Stomach (tissue), 9 donors: ENCODE measurements around the gene UBXN11. TPM values are rescaled to one million over a fixed set of nuclear protein-coding genes. Genes with fewer than 3 reads are reported as not detected.

ENCODE experiments used
- DNase-seq, 2 donors: peaks; one replicate each; pipeline versions ENCODE4 v3.0.0 to v3.0.0-alpha.2; 2013 to 2019
- H3K27ac ChIP-seq, 5 donors: fragments of 200-600 bp in 4 of 5; sonication (generic) in 4 of 5; one replicate each; pipeline ENCODE4 v1.5.1; 2013 to 2019; ENCODE audit warnings: mild to moderate bottlenecking in 1 of 5, moderate library complexity in 1 of 5
- H3K27me3 ChIP-seq, 3 donors: fragments of 200-600 bp; sonication (generic); one replicate each; pipeline ENCODE4 v1.5.1; 2017 to 2019; ENCODE audit warnings: mixed run types in 1 of 3
- H3K36me3 ChIP-seq, 4 donors: fragments of 200-600 bp; sonication (generic); 1 replicate in 3 of 4; 2 replicates in 1 of 4; pipeline ENCODE4 v1.5.1; 2016 to 2019
- H3K4me1 ChIP-seq, 4 donors: fragments of 200-600 bp; sonication (generic); one replicate each; pipeline ENCODE4 v1.5.1; 2016 to 2019
- H3K4me3 ChIP-seq, 4 donors: fragments of 200-600 bp; sonication (generic) in 3 of 4; one replicate each; pipeline ENCODE4 v1.5.1; 2016 to 2019; ENCODE audit warnings: mild to moderate bottlenecking in 1 of 4
- H3K9me3 ChIP-seq, 4 donors: fragments of 200-600 bp; sonication (generic); one replicate each; pipeline ENCODE4 v1.5.1; 2016 to 2019
- EP300 ChIP-seq: sonication (generic); formaldehyde crosslinking; IDR thresholded peaks from one replicate; pipeline ENCODE4 v1.6.1; 2017; ENCODE audit warnings: antibody characterized with exemption
- POLR2A ChIP-seq, 4 donors: fragments of 450-650 bp; IDR thresholded peaks; one replicate each; pipeline ENCODE4 v1.6.1; 2016; ENCODE audit warnings: antibody characterized with exemption in 4 of 4, control low read depth in 2 of 4, mild to moderate bottlenecking in 1 of 4, moderate library complexity in 1 of 4
- POLR2AphosphoS5 ChIP-seq, 3 donors: sonication (generic); formaldehyde crosslinking; IDR thresholded peaks; one replicate each; pipeline ENCODE4 v1.6.1; 2016; ENCODE audit warnings: antibody characterized with exemption in 3 of 3
- WGBS, 5 donors: extraction: QIAGEN DNeasy Blood & Tissue Kit in 3 of 5; methylation state at CpG; one replicate each; pipeline versions ENCODE4 v1.1.5 to v1.1.7; 2013 to 2018; 5-methylcytosine and 5-hydroxymethylcytosine counted together
- intact Hi-C: fragments of 100-400 bp; cut with DNase I; formaldehyde crosslinking; loops from one replicate; pipeline ENCODE4 v1.15.1; 2023; ENCODE audit warnings: low total_unique reads
- polyA plus RNA-seq, 3 donors: library from polyadenylated mRNA; stranded (reverse); fragments of 200-250 nt; gene quantifications; one replicate each; pipeline ENCODE4 v1.2.3, GENCODE V29; 2013
- total RNA-seq, 5 donors: library from RNA; depleted of rRNA; stranded (reverse); fragments of >200 nt; gene quantifications; one replicate each; pipeline versions ENCODE4 v1.1.0 to v1.2.3, GENCODE V29; 2014 to 2016
- TF ChIP-seq, protein P1 (sequence below), 7 experiments: fragments of 450-650 bp in 4 of 7; fragments of 200-600 bp in 3 of 7; sonication (generic) in 3 of 7; IDR thresholded peaks; one replicate each; pipeline ENCODE4 v1.5.1; 2016 to 2019; ENCODE audit warnings: antibody characterized with exemption in 7 of 7, control low read depth in 2 of 7, mild to moderate bottlenecking in 1 of 7
- donor health status: healthy with polysubstance abuse.
- donor health status: Bipolar disorder and iron deficiency.
- donor health status: healthy.

Gene UBXN11
- total and polyA plus RNA-seq, 8 donors = 7.3 to 26.3 (median 12.6) TPM

DNA sequence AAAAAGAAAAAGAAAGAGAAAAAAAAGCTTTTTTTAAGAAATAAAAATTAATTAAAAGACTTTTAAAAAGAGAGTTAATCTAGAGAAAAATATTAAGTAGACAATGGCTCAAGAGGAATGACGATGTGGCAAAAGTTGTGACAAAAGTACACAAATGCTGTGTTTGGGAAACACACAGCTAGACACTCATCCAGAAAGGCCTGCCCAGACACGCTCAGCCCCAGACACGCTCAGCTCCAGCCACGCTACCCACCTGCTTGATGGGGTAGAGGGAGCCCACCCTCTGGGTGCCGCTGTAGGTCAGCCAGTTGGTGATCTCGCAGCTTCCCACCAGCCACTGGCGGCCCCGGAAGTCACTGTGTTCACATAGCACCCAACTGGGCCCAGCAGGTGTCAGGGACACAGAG is 21.5 kb upstream of the UBXN11 start:
- DNase-seq = no peak

GRCh38 chr1:26324550-26324949 is 18.1 kb upstream of the UBXN11 start:
- WGBS, 5 donors = 73 to 82% (median 78%) methylated on average over 3 of the region's 3 CpGs
- intact Hi-C loops = loop anchor here (5.0 kb wide), 2 partner anchors 37 to 52 kb away; no protein-coding TSS in a partner anchor

More for the DNA sequence above, 21.5 kb upstream of the UBXN11 start:
- Histone ChIP-seq H3K4me1 (no peaks in the 10 kb centered on the region), H3K27ac (no peak overlapping the region), H3K27me3 (peaks cover 0 to 28% (median 0%) of the 10 kb centered on the region in 3 donors), H3K4me3 (no peak overlapping the region), H3K36me3 (no peaks in the 10 kb centered on the region), H3K9me3 (no peaks in the 10 kb centered on the region)
- WGBS, 5 donors = 73 to 88% (median 83%) methylated on average over 8 of the region's 8 CpGs
- intact Hi-C loops = no loop called here
- TF ChIP-seq POLR2A (IDR thresholded peaks at IDR 0.05) = no peak
- TF ChIP-seq, protein P1, sequence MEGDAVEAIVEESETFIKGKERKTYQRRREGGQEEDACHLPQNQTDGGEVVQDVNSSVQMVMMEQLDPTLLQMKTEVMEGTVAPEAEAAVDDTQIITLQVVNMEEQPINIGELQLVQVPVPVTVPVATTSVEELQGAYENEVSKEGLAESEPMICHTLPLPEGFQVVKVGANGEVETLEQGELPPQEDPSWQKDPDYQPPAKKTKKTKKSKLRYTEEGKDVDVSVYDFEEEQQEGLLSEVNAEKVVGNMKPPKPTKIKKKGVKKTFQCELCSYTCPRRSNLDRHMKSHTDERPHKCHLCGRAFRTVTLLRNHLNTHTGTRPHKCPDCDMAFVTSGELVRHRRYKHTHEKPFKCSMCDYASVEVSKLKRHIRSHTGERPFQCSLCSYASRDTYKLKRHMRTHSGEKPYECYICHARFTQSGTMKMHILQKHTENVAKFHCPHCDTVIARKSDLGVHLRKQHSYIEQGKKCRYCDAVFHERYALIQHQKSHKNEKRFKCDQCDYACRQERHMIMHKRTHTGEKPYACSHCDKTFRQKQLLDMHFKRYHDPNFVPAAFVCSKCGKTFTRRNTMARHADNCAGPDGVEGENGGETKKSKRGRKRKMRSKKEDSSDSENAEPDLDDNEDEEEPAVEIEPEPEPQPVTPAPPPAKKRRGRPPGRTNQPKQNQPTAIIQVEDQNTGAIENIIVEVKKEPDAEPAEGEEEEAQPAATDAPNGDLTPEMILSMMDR (IDR thresholded peaks at IDR 0.05) = no peak
- TF ChIP-seq EP300 = no peak
- TF ChIP-seq POLR2AphosphoS5 (IDR thresholded peaks at IDR 0.05) = no peak

DNA sequence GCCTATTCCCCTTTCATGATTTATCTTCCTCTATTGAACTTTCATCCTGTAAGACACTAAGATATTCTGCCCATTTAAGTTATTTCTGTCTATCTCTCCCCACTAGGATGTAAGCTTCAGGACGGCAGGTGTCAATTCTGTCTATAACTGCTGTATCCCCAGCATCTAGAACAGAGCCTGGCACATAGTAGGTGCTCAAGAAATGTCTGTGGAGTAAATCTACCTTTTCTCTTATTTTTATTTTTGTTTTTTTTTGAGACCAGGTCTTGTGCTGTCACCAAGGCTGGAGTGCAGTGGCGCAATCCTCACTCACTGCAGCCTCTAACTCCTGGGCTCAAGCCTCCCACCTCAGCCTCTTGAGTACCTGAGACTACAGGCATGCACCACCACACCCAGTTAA is 16.9 kb upstream of the UBXN11 start:
- no peak for TF ChIP-seq POLR2A (IDR thresholded peaks at IDR 0.05)
- peaks cover 0 to 13% (median 10%) of the 10 kb centered on the region in 4 donors for H3K4me1 ChIP-seq
- peaks cover 0 to 18% (median 0%) of the 10 kb centered on the region in 3 donors for H3K27me3 ChIP-seq
- no peak overlapping the region for H3K4me3 ChIP-seq
- H3K27ac ChIP-seq = no peak overlapping the region
- DNase-seq = no peak
- 92 to 97% (median 92%) methylated on average over 2 of the region's 2 CpGs for WGBS, 5 donors
- intact Hi-C loops = loop anchor here (5.0 kb wide), 2 partner anchors 36 to 51 kb away; no protein-coding TSS in a partner anchor
- H3K36me3 ChIP-seq = no peaks in the 10 kb centered on the region
- H3K9me3 ChIP-seq = no peaks in the 10 kb centered on the region

More at GRCh38 chr1:26324550-26324949, 18.1 kb upstream of the UBXN11 start:
- TF ChIP-seq POLR2A (IDR thresholded peaks at IDR 0.05) = no peak
- TF ChIP-seq, protein P1 (IDR thresholded peaks at IDR 0.05) = no peak
- no peak for TF ChIP-seq POLR2AphosphoS5 (IDR thresholded peaks at IDR 0.05)
- TF ChIP-seq EP300 = no peak
- Histone ChIP-seq H3K9me3 (no peaks in the 10 kb centered on the region), H3K4me3 (no peak overlapping the region), H3K27me3 (peaks cover 0 to 21% (median 0%) of the 10 kb centered on the region in 3 donors), H3K36me3 (no peaks in the 10 kb centered on the region), H3K27ac (no peak overlapping the region), H3K4me1 (peaks cover 0 to 13% (median 10%) of the 10 kb centered on the region in 4 donors)
- DNase-seq = no peak

DNA sequence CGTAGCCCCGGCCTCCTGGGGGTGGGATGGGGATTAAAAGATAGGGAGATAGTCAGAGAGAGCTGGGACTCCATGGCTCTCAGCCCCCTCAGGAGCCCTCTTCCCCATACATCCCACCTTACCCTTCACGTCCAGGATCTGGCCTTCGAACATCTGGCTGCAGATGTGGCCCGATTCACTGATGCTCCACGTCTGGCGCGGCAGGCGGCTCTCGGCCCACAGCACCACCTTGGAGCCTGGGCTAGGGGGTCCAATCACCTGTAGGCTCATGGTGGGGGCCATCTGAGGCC is 15.6 kb upstream of the UBXN11 start:
- peaks cover 0 to 14% (median 0%) of the 10 kb centered on the region in 3 donors for H3K27me3 ChIP-seq
- 54 to 78% (median 75%) methylated on average over 5 to 10 of the region's 10 CpGs for WGBS, 5 donors
- no peaks in the 10 kb centered on the region for H3K36me3 ChIP-seq
- H3K27ac ChIP-seq = no peak overlapping the region
- no peak overlapping the region for H3K4me3 ChIP-seq
- peaks cover 0 to 24% (median 10%) of the 10 kb centered on the region in 4 donors for H3K4me1 ChIP-seq
- no peaks in the 10 kb centered on the region for H3K9me3 ChIP-seq
- intact Hi-C loops = loop anchor here (5.0 kb wide), 2 partner anchors 35 to 50 kb away; no protein-coding TSS in a partner anchor
- no peak for DNase-seq
- TF ChIP-seq EP300 (no peak), POLR2AphosphoS5 (IDR thresholded peaks at IDR 0.05) (no peak)
- TF ChIP-seq, protein P1 (IDR thresholded peaks at IDR 0.05) = no peak

- DNase-seq = peak; percentile 94 to 97
- Histone ChIP-seq H3K4me3 (no peak overlapping the region), H3K4me1 (peaks cover 0 to 25% (median 10%) of the 10 kb centered on the region in 4 donors), H3K27me3 (peaks cover 0 to 14% (median 0%) of the 10 kb centered on the region in 3 donors), H3K27ac (no peak overlapping the region), H3K36me3 (no peaks in the 10 kb centered on the region), H3K9me3 (no peaks in the 10 kb centered on the region)
- intact Hi-C loops = loop anchor here (5.0 kb wide), 2 partner anchors 34 to 49 kb away; no protein-coding TSS in a partner anchor
- TF ChIP-seq EP300 (no peak), POLR2AphosphoS5 (IDR thresholded peaks at IDR 0.05) (peak in 1 of 3 donors; percentile 69)
- TF ChIP-seq, protein P1 (IDR thresholded peaks at IDR 0.05) = peak in 5 of 7 experiments; percentile 77 to 91 (median 90)
- WGBS, 5 donors = 11 to 21% (median 15%) methylated on average over 11 to 16 of the region's 16 CpGs
Observed at GRCh38 chr1:26321315-26322041, 15.0 kb upstream of the UBXN11 start.
